Activated T-cell treated with anti-CD3 and anti-CD28 coated beads for 48 hours (primary cell): ENCODE data around the gene IGF2R.
"Not testable (repeated sequence)": the region's sequence is repeated elsewhere in the genome, so short reads cannot be mapped to it uniquely, and the experiment has no call there.

ENCODE experiments used
- DNase-seq: peaks from one replicate; pipeline ENCODE4 v3.0.0-alpha.2; 2020; ENCODE audit warnings: low read depth

The IGF2R gene

GRCh38 chr6:160138839-160139419 lies 170.0 kb downstream of the IGF2R start:
- DNase-seq = no peak

GRCh38 chr6:160139420-160139851 lies 170.6 kb downstream of the IGF2R start:
- no peak for DNase-seq

GRCh38 chr6:160140493-160140892 lies 171.6 kb downstream of the IGF2R start:
- not testable (repeated sequence) for DNase-seq

GRCh38 chr6:160141001-160141726 lies 172.3 kb downstream of the IGF2R start:
- DNase-seq = no peak

- no peak for DNase-seq
These were observed 173.3 kb downstream of the IGF2R start for GRCh38 chr6:160142115-160142715.

GRCh38 chr6:160146454-160147145 lies 177.7 kb downstream of the IGF2R start:
- DNase-seq = no peak

- DNase-seq = no peak
These were observed 178.3 kb downstream of the IGF2R start for GRCh38 chr6:160147146-160147536.

GRCh38 chr6:160154471-160154870 lies 185.6 kb downstream of the IGF2R start:
- no peak for DNase-seq

GRCh38 chr6:160156842-160157241 lies 188.0 kb downstream of the IGF2R start:
- DNase-seq = no peak

- no peak for DNase-seq
These were observed 191.6 kb downstream of the IGF2R start for GRCh38 chr6:160160450-160160849.
